ENCODE data around the gene CMSS1. TPM values are rescaled to one million over a fixed set of nuclear protein-coding genes. Genes with fewer than 3 reads are reported as not detected.

The CMSS1 gene
- total RNA-seq, 1 donor from 2014 or later = 56.3 TPM

DNA sequence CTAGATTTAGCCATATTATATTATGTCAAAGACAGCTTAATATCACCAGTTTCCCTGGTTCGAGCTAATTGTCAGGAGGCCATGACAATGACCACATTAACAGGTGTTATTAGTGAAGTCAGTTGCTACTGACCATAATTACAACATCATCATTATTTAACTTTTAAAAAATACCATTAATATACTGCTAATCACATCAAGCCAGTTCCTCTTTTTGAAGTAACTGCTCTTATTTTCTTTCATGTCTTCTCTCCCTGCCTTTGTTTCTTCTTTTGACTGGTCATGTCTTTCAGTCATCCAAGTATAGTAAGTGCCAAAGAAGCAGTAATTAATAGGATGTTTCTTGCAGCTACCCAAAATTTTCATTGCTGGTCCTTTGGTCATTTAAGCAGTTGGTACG, 61.6 kb downstream of the CMSS1 start:
- H3K4me1 Mint-ChIP-seq = peaks cover 9% of the 10 kb centered on the region
- H3K27me3 ChIP-seq = peaks cover 39% of the 10 kb centered on the region
- H3K27me3 Mint-ChIP-seq (ENCODE audit: insufficient read depth, low read depth) = no peaks in the 10 kb centered on the region
- no peak for TF ChIP-seq EZH2phosphoT487 (IDR thresholded peaks at IDR 0.05)
- TF ChIP-seq EZH2 (IDR thresholded peaks at IDR 0.05) = no peak
- TF ChIP-seq, protein P1, sequence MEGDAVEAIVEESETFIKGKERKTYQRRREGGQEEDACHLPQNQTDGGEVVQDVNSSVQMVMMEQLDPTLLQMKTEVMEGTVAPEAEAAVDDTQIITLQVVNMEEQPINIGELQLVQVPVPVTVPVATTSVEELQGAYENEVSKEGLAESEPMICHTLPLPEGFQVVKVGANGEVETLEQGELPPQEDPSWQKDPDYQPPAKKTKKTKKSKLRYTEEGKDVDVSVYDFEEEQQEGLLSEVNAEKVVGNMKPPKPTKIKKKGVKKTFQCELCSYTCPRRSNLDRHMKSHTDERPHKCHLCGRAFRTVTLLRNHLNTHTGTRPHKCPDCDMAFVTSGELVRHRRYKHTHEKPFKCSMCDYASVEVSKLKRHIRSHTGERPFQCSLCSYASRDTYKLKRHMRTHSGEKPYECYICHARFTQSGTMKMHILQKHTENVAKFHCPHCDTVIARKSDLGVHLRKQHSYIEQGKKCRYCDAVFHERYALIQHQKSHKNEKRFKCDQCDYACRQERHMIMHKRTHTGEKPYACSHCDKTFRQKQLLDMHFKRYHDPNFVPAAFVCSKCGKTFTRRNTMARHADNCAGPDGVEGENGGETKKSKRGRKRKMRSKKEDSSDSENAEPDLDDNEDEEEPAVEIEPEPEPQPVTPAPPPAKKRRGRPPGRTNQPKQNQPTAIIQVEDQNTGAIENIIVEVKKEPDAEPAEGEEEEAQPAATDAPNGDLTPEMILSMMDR (IDR thresholded peaks at IDR 0.05) = no peak
- H3F3A ChIP-seq (ENCODE audit: low read depth) = peaks cover 14% of the 10 kb centered on the region
- H3K27ac Mint-ChIP-seq = no peak overlapping the region
- H3K9me3 ChIP-seq (ENCODE audit: low read depth) = no peaks in the 10 kb centered on the region
- no peak overlapping the region for H3K4me2 ChIP-seq
- H4K20me1 ChIP-seq (ENCODE audit: low read depth) = peaks cover 28% of the 10 kb centered on the region
- H2AFZ ChIP-seq (replicated peaks) = no peak overlapping the region
- peaks cover 9% of the 10 kb centered on the region for H3K4me1 ChIP-seq
- no peaks in the 10 kb centered on the region for H3K36me3 Mint-ChIP-seq
- H3K4me3 ChIP-seq = no peak overlapping the region
- H3K9ac ChIP-seq = no peak overlapping the region
- no peak overlapping the region for H3K27ac ChIP-seq
- H3K4me3 Mint-ChIP-seq = no peak overlapping the region
- DNase-seq (ENCODE audit: low spot score) = no peak
- no peaks in the 10 kb centered on the region for H3K9me3 Mint-ChIP-seq
- H3K79me2 ChIP-seq (ENCODE audit: low read depth) = peaks cover 8% of the 10 kb centered on the region
- H3K36me3 ChIP-seq = no peaks in the 10 kb centered on the region

GRCh38 chr3:99881121-99881524, 63.5 kb downstream of the CMSS1 start:
- H3K9me3 ChIP-seq (ENCODE audit: low read depth) = no peaks in the 10 kb centered on the region
- no peaks in the 10 kb centered on the region for H3K36me3 ChIP-seq
- H2AFZ ChIP-seq (replicated peaks) = no peak overlapping the region
- H3K9ac ChIP-seq = no peak overlapping the region
- H3K9me3 Mint-ChIP-seq = no peaks in the 10 kb centered on the region
- no peak overlapping the region for H3K27ac Mint-ChIP-seq
- peaks cover 14% of the 10 kb centered on the region for H3K4me1 Mint-ChIP-seq
- H3K4me2 ChIP-seq = no peak overlapping the region
- H3K36me3 Mint-ChIP-seq = no peaks in the 10 kb centered on the region
- H3K27ac ChIP-seq = no peak overlapping the region
- H3K4me3 Mint-ChIP-seq = no peak overlapping the region
- no peak overlapping the region for H3K4me3 ChIP-seq
- TF ChIP-seq EZH2 (IDR thresholded peaks at IDR 0.05) = no peak
- TF ChIP-seq, protein P1 (IDR thresholded peaks at IDR 0.05) = no peak
- TF ChIP-seq EZH2phosphoT487 (IDR thresholded peaks at IDR 0.05) = no peak
- DNase-seq (ENCODE audit: low spot score) = no peak
- H3F3A ChIP-seq (ENCODE audit: low read depth) = no peaks in the 10 kb centered on the region
- peaks cover 8% of the 10 kb centered on the region for H3K79me2 ChIP-seq (ENCODE audit: low read depth)
- peaks cover 22% of the 10 kb centered on the region for H3K27me3 ChIP-seq
- H3K27me3 Mint-ChIP-seq (ENCODE audit: insufficient read depth, low read depth) = no peaks in the 10 kb centered on the region
- H4K20me1 ChIP-seq (ENCODE audit: low read depth) = peaks cover 16% of the 10 kb centered on the region
- H3K4me1 ChIP-seq = no peaks in the 10 kb centered on the region

GRCh38 chr3:99882436-99883137, 64.9 kb downstream of the CMSS1 start:
- no peak overlapping the region for H3K4me3 ChIP-seq
- no peaks in the 10 kb centered on the region for H3K9me3 ChIP-seq (ENCODE audit: low read depth)
- Mint-ChIP-seq H3K4me1 (peaks cover 12% of the 10 kb centered on the region), H3K4me3 (no peak overlapping the region), H3K27me3 (ENCODE audit: insufficient read depth, low read depth) (no peaks in the 10 kb centered on the region), H3K27ac (no peak overlapping the region), H3K36me3 (no peaks in the 10 kb centered on the region), H3K9me3 (no peaks in the 10 kb centered on the region)
- H3K27ac ChIP-seq = no peak overlapping the region
- no peak overlapping the region for H3K4me2 ChIP-seq
- H3K36me3 ChIP-seq = no peaks in the 10 kb centered on the region
- H3K4me1 ChIP-seq = no peaks in the 10 kb centered on the region
- TF ChIP-seq EZH2phosphoT487 (IDR thresholded peaks at IDR 0.05) = no peak
- TF ChIP-seq, protein P1 (IDR thresholded peaks at IDR 0.05) = no peak
- TF ChIP-seq EZH2 (IDR thresholded peaks at IDR 0.05) = no peak
- H3K27me3 ChIP-seq = peaks cover 7% of the 10 kb centered on the region
- no peak overlapping the region for H2AFZ ChIP-seq (replicated peaks)
- H3K79me2 ChIP-seq (ENCODE audit: low read depth) = peaks cover 4% of the 10 kb centered on the region
- H4K20me1 ChIP-seq (ENCODE audit: low read depth) = peaks cover 8% of the 10 kb centered on the region
- DNase-seq (ENCODE audit: low spot score) = no peak
- H3K9ac ChIP-seq = no peak overlapping the region
- no peaks in the 10 kb centered on the region for H3F3A ChIP-seq (ENCODE audit: low read depth)

Measured in neural progenitor cell (in vitro differentiated cells).